ENCODE data around the gene AGBL4. TPM values are rescaled to one million over a fixed set of nuclear protein-coding genes. Genes with fewer than 3 reads are reported as not detected.

The AGBL4 gene
- total RNA-seq, 4 donors from 2014 or later: 0.44 to 1.5 (median 1.2) TPM; not detected in 1

DNA sequence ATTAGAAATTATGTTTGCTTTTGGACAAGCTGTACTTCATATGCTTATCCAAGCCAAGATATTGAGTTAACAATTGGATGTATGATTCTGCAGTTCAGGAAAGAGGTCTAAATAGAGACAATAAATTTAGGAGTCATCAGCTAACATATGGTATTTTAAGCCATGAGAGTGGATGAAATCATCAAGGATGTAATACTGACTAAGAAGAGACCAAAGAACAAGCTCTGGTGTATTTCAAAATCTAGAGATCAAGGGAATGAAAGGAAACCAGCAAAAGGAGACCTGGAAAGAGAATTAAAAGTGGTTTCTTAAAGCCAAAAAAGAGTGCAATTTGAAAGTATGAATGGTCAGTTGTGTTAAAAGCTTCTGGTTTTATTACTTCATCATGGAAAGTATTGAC is 1063.4 kb downstream of the AGBL4 start:
- TF ChIP-seq EP300 (IDR thresholded peaks at IDR 0.05): no peak
- no peaks in the 10 kb centered on the region for H3K4me1 ChIP-seq
- H3K4me3 ChIP-seq: no peak overlapping the region
- H3K36me3 ChIP-seq: no peaks in the 10 kb centered on the region
- no peaks in the 10 kb centered on the region for H3K9me3 ChIP-seq
- no peak for DNase-seq (ENCODE audit: low spot score in 2 of 2)
- no peaks in the 10 kb centered on the region for H3K27me3 ChIP-seq
- H3K27ac ChIP-seq: no peak overlapping the region

DNA sequence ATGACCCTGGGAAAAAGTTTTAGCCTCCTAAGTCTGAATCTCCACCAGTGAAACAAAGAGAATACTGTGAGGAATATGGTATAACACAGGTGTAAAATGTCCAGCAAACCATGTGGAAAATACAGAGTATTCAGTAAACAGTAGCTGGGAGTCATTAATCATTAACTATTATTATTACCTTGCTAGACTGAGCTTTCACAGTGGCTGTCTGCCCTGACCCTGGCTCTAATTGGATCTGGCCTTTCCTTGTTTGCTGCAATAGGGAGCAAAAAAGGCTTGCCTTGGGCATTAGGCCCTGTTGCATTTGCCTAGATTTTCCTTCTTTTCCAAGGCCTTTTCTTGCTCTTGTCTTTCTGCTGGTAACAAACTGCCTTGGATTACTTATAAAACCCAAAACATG is 1068.0 kb downstream of the AGBL4 start:
- H3K9me3 ChIP-seq: no peaks in the 10 kb centered on the region
- TF ChIP-seq EP300 (IDR thresholded peaks at IDR 0.05): no peak
- TF ChIP-seq, protein P1, sequence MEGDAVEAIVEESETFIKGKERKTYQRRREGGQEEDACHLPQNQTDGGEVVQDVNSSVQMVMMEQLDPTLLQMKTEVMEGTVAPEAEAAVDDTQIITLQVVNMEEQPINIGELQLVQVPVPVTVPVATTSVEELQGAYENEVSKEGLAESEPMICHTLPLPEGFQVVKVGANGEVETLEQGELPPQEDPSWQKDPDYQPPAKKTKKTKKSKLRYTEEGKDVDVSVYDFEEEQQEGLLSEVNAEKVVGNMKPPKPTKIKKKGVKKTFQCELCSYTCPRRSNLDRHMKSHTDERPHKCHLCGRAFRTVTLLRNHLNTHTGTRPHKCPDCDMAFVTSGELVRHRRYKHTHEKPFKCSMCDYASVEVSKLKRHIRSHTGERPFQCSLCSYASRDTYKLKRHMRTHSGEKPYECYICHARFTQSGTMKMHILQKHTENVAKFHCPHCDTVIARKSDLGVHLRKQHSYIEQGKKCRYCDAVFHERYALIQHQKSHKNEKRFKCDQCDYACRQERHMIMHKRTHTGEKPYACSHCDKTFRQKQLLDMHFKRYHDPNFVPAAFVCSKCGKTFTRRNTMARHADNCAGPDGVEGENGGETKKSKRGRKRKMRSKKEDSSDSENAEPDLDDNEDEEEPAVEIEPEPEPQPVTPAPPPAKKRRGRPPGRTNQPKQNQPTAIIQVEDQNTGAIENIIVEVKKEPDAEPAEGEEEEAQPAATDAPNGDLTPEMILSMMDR (IDR thresholded peaks at IDR 0.05): no peak
- TF ChIP-seq POLR2A (IDR thresholded peaks at IDR 0.05): no peak
- H3K4me3 ChIP-seq: no peak overlapping the region
- H3K27ac ChIP-seq: no peak overlapping the region
- no peaks in the 10 kb centered on the region for H3K36me3 ChIP-seq
- DNase-seq (ENCODE audit: low spot score in 2 of 2): no peak
- no peaks in the 10 kb centered on the region for H3K27me3 ChIP-seq
- no peaks in the 10 kb centered on the region for H3K4me1 ChIP-seq

DNA sequence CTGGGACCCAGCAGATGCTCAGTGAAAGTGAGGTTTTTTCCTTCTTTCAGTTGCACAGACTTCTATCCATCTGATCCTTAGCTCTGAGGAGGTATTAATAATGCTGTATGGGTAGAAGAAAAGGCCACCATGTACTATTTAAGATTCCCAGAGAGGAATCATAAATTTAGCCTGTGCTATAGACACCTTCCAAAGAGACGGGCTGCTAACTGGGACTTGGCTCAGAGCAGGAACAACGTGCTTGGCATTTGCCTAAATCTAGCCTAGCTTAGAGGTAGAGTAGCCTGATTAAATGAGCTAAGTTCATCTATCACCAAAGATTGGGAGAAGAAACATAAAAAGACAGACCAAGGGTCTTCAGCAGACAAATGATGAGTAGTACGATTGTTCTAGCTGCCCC is 1070.1 kb downstream of the AGBL4 start:
- TF ChIP-seq EP300 (IDR thresholded peaks at IDR 0.05): no peak
- TF ChIP-seq, protein P1 (IDR thresholded peaks at IDR 0.05): no peak
- no peak for TF ChIP-seq POLR2A (IDR thresholded peaks at IDR 0.05)
- Histone ChIP-seq H3K36me3 (no peaks in the 10 kb centered on the region), H3K4me1 (no peaks in the 10 kb centered on the region), H3K27ac (no peak overlapping the region), H3K4me3 (no peak overlapping the region), H3K9me3 (no peaks in the 10 kb centered on the region), H3K27me3 (no peaks in the 10 kb centered on the region)
- 82 to 86% methylated on average over 3 of the region's 3 CpGs for WGBS, 2 donors
- DNase-seq (ENCODE audit: low spot score in 2 of 2): no peak

DNA sequence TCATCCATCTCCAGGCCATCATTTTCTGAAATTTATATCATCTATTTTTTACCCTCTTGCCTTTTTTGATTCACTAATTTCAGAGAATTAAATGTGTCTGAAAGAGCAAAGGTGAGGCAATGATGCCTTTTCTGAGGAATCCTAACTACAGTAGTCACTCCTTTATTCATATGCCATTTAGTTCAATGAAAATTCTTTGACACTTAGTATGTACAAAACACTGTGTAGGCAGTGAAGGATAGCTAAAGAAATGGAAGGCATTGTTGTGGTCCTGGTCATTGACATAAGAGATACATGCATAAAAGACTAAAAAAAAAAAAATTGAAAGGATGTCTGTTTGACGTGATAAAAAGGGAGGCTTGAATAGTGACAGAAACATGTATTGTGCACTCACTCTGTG is 1075.2 kb downstream of the AGBL4 start:
- no peak overlapping the region for H3K4me3 ChIP-seq
- TF ChIP-seq POLR2A (IDR thresholded peaks at IDR 0.05) (no peak), EP300 (IDR thresholded peaks at IDR 0.05) (no peak)
- TF ChIP-seq, protein P1 (IDR thresholded peaks at IDR 0.05): no peak
- H3K27ac ChIP-seq: no peak overlapping the region
- no peaks in the 10 kb centered on the region for H3K36me3 ChIP-seq
- 38 to 41% methylated on average over 1 of the region's 1 CpG for WGBS, 2 donors
- no peak for DNase-seq (ENCODE audit: low spot score in 2 of 2)
- H3K4me1 ChIP-seq: no peaks in the 10 kb centered on the region
- no peaks in the 10 kb centered on the region for H3K9me3 ChIP-seq
- H3K27me3 ChIP-seq: no peaks in the 10 kb centered on the region

DNA sequence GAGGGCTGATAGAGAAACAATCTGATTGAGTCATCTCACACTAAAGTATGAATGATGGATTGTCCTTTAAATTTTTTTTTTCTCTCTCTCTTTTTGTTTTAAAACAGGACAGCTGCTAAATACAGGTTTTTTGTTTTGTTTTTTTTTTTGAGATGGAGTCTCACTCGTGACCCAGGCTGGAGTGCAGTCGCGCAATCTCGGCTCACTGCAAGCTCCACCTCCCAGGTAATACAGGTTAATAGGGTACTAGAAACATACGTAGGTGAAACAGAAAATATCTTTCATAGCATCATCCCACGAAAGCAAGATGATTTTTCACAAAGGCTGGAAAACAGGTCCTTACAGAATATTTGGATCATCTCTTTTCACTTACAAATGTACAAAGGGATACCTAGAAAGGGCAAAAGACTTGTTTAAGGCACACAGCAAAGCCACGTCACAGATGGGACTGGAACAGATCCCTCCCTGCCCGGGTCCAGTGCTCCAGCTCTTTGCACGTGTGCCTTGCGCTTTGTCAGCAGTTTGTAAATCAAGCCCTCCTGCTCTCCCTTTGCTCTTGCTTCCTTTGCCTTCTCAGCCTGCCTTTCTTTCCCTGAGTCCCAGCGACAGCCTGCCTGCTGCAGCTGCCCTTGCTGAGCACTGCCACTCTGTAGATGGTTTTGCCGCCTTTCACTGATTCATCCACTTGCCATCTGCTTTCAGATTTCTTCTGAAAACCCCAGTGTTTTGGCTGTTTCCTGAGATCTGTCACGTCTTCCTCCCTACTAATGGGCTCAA is 1075.8 kb downstream of the AGBL4 start:
- DNase-seq (ENCODE audit: low spot score in 2 of 2): no peak
- Histone ChIP-seq H3K4me1 (no peaks in the 10 kb centered on the region), H3K27ac (no peak overlapping the region), H3K9me3 (no peaks in the 10 kb centered on the region), H3K4me3 (no peak overlapping the region), H3K36me3 (no peaks in the 10 kb centered on the region), H3K27me3 (no peaks in the 10 kb centered on the region)
- no peak for TF ChIP-seq POLR2A (IDR thresholded peaks at IDR 0.05)
- TF ChIP-seq, protein P1 (IDR thresholded peaks at IDR 0.05): no peak
- TF ChIP-seq EP300 (IDR thresholded peaks at IDR 0.05): no peak
- WGBS, 2 donors: 47 to 49% methylated on average over 13 of the region's 13 CpGs
